HTERT RPE-1 (cell line): ENCODE measurements around the gene TNNC1.

Experiments used
- in situ Hi-C: fragments of 300-500 bp; cut with MboI; formaldehyde crosslinking; loops from 4 replicates; pipeline ENCODE4 v1.14.3; 2020; ENCODE audit warnings: low sequenced_read_pairs

TNNC1 gene

GRCh38 chr3:52458770-52459545 lies 5.1 kb upstream of the TNNC1 start:
- in situ Hi-C loops: no loop called here

- in situ Hi-C loops: no loop called here
Observed at GRCh38 chr3:52458031-52458760, 4.4 kb upstream of the TNNC1 start.

- in situ Hi-C loops: no loop called here
Observed at GRCh38 chr3:52456800-52457183, 3.0 kb upstream of the TNNC1 start.

GRCh38 chr3:52456169-52456799 lies 2.4 kb upstream of the TNNC1 start:
- in situ Hi-C loops: no loop called here

- in situ Hi-C loops: no loop called here
Observed at GRCh38 chr3:52455283-52456168, 1.7 kb upstream of the TNNC1 start, which contains the start of gene NISCH. Gene NISCH (plus strand): TSS chr3:52455604. CDS start chr3:52455642, 38 bp downstream.

GRCh38 chr3:52454938-52455282 lies 1.1 kb upstream of the TNNC1 start:
- in situ Hi-C loops: no loop called here

GRCh38 chr3:52454250-52454937 lies 553 bp upstream of the TNNC1 start:
- in situ Hi-C loops: no loop called here

GRCh38 chr3:52452570-52453221 lies 1.1 kb downstream of the TNNC1 start:
- in situ Hi-C loops: no loop called here

- in situ Hi-C loops: no loop called here
Observed at GRCh38 chr3:52452126-52452525, 1.7 kb downstream of the TNNC1 start.

- in situ Hi-C loops: no loop called here
Observed at GRCh38 chr3:52451237-52452083, 2.4 kb downstream of the TNNC1 start.

GRCh38 chr3:52450489-52451236 lies 3.2 kb downstream of the TNNC1 start:
- in situ Hi-C loops: no loop called here

- in situ Hi-C loops: no loop called here
Observed at GRCh38 chr3:52447512-52448355, 6.1 kb downstream of the TNNC1 start.

GRCh38 chr3:52446631-52447511 lies 7.0 kb downstream of the TNNC1 start:
- in situ Hi-C loops: no loop called here

GRCh38 chr3:52446042-52446441 lies 7.8 kb downstream of the TNNC1 start:
- in situ Hi-C loops: no loop called here

GRCh38 chr3:52444860-52445793 lies 8.7 kb downstream of the TNNC1 start, which contains the start of gene SEMA3G:
Gene SEMA3G (minus strand): TSS chr3:52445103. CDS start chr3:52445027, 76 bp downstream.
- in situ Hi-C loops: no loop called here
